ENCODE data around the gene GLMN. TPM values are rescaled to one million over a fixed set of nuclear protein-coding genes. Genes with fewer than 3 reads are reported as not detected.

Gene GLMN
- total and polyA plus RNA-seq, 2 of the 13 experiments (the other 11 are each of a cell fraction or from before 2014, with no cell fraction given) = 5.9 to 18.4 TPM

DNA sequence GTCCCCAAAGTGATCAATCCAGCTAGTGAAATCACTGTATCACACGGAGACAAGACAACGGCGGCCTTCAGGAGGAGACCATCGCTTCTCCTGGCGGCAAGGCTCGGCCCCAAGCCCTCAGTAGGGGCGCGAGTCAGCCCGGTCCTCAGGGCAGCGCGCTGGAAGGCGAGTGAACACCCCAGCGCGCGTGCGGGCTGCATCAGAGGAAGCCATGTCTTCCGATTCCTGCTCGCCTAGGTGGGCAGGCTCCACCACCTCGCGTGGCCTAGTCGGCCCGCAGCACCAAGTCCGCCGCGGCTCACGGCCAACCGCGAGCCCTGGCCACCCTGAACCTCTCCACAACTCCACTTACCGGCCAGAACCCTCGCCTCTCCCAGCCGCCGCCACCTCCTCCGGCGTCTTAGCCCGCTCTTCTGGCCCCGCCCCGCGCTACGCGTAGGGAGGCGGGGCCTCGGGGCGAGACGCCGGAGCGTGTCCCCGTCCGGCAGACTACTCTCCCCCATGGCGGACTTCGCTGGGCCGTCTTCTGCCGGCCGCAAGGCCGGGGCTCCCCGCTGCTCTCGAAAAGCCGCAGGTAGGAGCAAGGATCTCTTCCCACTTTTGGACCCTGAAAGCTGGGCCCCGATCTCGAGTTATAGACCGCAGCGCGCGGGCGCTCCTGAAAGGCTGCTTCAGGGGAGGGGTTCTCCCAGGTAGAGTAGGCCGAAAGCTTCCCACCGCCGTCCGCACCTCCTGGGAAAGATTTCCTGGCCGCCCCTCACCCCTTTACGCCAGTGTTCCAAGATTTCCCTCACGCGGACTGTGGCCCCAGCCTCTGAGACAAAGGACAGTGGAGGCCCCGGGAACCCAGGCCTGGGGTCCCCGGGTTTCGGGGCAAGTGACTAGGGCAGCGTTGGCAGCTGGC is at the start of gene GLMN, which contains the start of gene RPAP2 (continued):
- peak in 1 of 2 experiments; percentile 71; a peak in 2 of 4 replicates for TF ChIP-seq KLF16 (CRISPR knock-in tag; IDR thresholded peaks at IDR 0.05)
- TF ChIP-seq MXD4 (CRISPR knock-in tag; IDR thresholded peaks at IDR 0.05) = peak; percentile 74; the same call in 1 of the 2 replicates
- no peak for TF ChIP-seq ZFYVE20 (CRISPR knock-in tag; IDR thresholded peaks at IDR 0.05; ENCODE audit: borderline replicate concordance, low read depth)
- TF ChIP-seq RBFOX2 (IDR thresholded peaks at IDR 0.05; ENCODE audit: low read depth, low read length) = peak; percentile 99
- TF ChIP-seq, protein P1, sequence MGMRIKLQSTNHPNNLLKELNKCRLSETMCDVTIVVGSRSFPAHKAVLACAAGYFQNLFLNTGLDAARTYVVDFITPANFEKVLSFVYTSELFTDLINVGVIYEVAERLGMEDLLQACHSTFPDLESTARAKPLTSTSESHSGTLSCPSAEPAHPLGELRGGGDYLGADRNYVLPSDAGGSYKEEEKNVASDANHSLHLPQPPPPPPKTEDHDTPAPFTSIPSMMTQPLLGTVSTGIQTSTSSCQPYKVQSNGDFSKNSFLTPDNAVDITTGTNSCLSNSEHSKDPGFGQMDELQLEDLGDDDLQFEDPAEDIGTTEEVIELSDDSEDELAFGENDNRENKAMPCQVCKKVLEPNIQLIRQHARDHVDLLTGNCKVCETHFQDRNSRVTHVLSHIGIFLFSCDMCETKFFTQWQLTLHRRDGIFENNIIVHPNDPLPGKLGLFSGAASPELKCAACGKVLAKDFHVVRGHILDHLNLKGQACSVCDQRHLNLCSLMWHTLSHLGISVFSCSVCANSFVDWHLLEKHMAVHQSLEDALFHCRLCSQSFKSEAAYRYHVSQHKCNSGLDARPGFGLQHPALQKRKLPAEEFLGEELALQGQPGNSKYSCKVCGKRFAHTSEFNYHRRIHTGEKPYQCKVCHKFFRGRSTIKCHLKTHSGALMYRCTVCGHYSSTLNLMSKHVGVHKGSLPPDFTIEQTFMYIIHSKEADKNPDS (CRISPR knock-in tag; IDR thresholded peaks at IDR 0.05) = no peak
- TF ChIP-seq, protein P2, sequence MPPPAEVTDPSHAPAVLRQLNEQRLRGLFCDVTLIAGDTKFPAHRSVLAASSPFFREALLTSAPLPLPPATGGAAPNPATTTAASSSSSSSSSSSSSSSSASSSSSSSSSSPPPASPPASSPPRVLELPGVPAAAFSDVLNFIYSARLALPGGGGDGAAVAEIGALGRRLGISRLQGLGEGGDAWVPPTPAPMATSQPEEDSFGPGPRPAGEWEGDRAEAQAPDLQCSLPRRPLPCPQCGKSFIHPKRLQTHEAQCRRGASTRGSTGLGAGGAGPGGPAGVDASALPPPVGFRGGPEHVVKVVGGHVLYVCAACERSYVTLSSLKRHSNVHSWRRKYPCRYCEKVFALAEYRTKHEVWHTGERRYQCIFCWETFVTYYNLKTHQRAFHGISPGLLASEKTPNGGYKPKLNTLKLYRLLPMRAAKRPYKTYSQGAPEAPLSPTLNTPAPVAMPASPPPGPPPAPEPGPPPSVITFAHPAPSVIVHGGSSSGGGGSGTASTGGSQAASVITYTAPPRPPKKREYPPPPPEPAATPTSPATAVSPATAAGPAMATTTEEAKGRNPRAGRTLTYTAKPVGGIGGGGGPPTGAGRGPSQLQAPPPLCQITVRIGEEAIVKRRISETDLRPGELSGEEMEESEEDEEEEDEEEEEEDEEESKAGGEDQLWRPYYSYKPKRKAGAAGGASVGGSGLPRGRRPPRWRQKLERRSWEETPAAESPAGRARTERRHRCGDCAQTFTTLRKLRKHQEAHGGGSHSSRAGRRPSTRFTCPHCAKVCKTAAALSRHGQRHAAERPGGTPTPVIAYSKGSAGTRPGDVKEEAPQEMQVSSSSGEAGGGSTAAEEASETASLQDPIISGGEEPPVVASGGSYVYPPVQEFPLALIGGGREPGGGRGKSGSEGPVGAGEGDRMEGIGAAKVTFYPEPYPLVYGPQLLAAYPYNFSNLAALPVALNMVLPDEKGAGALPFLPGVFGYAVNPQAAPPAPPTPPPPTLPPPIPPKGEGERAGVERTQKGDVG (CRISPR knock-in tag; IDR thresholded peaks at IDR 0.05; ENCODE audit: borderline replicate concordance) = no peak
- no peak for TF ChIP-seq ZNF343 (CRISPR knock-in tag; IDR thresholded peaks at IDR 0.05)
- TF ChIP-seq ZNF484 (CRISPR knock-in tag; IDR thresholded peaks at IDR 0.05; ENCODE audit: borderline replicate concordance, low read depth) = no peak
- TF ChIP-seq, protein P3, sequence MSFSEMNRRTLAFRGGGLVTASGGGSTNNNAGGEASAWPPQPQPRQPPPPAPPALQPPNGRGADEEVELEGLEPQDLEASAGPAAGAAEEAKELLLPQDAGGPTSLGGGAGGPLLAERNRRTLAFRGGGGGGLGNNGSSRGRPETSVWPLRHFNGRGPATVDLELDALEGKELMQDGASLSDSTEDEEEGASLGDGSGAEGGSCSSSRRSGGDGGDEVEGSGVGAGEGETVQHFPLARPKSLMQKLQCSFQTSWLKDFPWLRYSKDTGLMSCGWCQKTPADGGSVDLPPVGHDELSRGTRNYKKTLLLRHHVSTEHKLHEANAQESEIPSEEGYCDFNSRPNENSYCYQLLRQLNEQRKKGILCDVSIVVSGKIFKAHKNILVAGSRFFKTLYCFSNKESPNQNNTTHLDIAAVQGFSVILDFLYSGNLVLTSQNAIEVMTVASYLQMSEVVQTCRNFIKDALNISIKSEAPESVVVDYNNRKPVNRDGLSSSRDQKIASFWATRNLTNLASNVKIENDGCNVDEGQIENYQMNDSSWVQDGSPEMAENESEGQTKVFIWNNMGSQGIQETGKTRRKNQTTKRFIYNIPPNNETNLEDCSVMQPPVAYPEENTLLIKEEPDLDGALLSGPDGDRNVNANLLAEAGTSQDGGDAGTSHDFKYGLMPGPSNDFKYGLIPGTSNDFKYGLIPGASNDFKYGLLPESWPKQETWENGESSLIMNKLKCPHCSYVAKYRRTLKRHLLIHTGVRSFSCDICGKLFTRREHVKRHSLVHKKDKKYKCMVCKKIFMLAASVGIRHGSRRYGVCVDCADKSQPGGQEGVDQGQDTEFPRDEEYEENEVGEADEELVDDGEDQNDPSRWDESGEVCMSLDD (CRISPR knock-in tag; IDR thresholded peaks at IDR 0.05; ENCODE audit: borderline replicate concordance) = peak; percentile 53; the same call in 1 of the 2 replicates
- no peak for TF ChIP-seq MAFG (CRISPR knock-in tag; IDR thresholded peaks at IDR 0.05)
- no peak for TF ChIP-seq ZNF619 (CRISPR knock-in tag; IDR thresholded peaks at IDR 0.05)
- TF ChIP-seq FOXP1 (IDR thresholded peaks at IDR 0.05) = no peak
- TF ChIP-seq FOXP1 (CRISPR knock-in tag; IDR thresholded peaks at IDR 0.05) = no peak
- TF ChIP-seq ZNF354B (CRISPR knock-in tag; IDR thresholded peaks at IDR 0.05) = no peak
- TF ChIP-seq, protein P4, sequence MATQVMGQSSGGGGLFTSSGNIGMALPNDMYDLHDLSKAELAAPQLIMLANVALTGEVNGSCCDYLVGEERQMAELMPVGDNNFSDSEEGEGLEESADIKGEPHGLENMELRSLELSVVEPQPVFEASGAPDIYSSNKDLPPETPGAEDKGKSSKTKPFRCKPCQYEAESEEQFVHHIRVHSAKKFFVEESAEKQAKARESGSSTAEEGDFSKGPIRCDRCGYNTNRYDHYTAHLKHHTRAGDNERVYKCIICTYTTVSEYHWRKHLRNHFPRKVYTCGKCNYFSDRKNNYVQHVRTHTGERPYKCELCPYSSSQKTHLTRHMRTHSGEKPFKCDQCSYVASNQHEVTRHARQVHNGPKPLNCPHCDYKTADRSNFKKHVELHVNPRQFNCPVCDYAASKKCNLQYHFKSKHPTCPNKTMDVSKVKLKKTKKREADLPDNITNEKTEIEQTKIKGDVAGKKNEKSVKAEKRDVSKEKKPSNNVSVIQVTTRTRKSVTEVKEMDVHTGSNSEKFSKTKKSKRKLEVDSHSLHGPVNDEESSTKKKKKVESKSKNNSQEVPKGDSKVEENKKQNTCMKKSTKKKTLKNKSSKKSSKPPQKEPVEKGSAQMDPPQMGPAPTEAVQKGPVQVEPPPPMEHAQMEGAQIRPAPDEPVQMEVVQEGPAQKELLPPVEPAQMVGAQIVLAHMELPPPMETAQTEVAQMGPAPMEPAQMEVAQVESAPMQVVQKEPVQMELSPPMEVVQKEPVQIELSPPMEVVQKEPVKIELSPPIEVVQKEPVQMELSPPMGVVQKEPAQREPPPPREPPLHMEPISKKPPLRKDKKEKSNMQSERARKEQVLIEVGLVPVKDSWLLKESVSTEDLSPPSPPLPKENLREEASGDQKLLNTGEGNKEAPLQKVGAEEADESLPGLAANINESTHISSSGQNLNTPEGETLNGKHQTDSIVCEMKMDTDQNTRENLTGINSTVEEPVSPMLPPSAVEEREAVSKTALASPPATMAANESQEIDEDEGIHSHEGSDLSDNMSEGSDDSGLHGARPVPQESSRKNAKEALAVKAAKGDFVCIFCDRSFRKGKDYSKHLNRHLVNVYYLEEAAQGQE (IDR thresholded peaks at IDR 0.05; ENCODE audit: borderline replicate concordance in 1 of 2, low read depth in 1 of 2, low read length in 2 of 2) = peak in 1 of 2 experiments; percentile 9; a peak in 1 of 4 replicates
- TF ChIP-seq ZFP1 (CRISPR knock-in tag; IDR thresholded peaks at IDR 0.05) = no peak; the same call in 1 of the 2 replicates
- no peak for TF ChIP-seq ZFP62 (CRISPR knock-in tag; IDR thresholded peaks at IDR 0.05)
